Jurkat, Clone E6-1 (cell line): ENCODE data around the gene PSME3IP1.

Source experiments
- DNase-seq: peaks from one replicate; pipeline ENCODE4 v3.0.0-alpha.2; 2011; ENCODE audit warnings: low read depth, low spot score
- H3K4me3 ChIP-seq: 2 replicates; pipeline ENCODE4 v1.5.1; 2011; ENCODE audit warnings: mild to moderate bottlenecking, low read length, control low read depth, moderate library complexity

PSME3IP1 gene

GRCh38 chr16:57132470-57132869 lies 53.4 kb downstream of the PSME3IP1 start:
- H3K4me3 ChIP-seq, result no peak overlapping the region
- no peak for DNase-seq

- no peak for DNase-seq
- H3K4me3 ChIP-seq, result no peak overlapping the region
Observed at GRCh38 chr16:57131351-57131970, 54.4 kb downstream of the PSME3IP1 start.

- DNase-seq, result no peak
- no peak overlapping the region for H3K4me3 ChIP-seq
Observed at GRCh38 chr16:57130950-57131321, 54.9 kb downstream of the PSME3IP1 start.

GRCh38 chr16:57128771-57129389 lies 57.0 kb downstream of the PSME3IP1 start:
- DNase-seq, result no peak
- H3K4me3 ChIP-seq, result no peak overlapping the region

GRCh38 chr16:57127836-57128235 lies 58.0 kb downstream of the PSME3IP1 start:
- no peak overlapping the region for H3K4me3 ChIP-seq
- DNase-seq, result no peak

- H3K4me3 ChIP-seq, result no peak overlapping the region
- no peak for DNase-seq
Observed at GRCh38 chr16:57127037-57127763, 58.6 kb downstream of the PSME3IP1 start.

GRCh38 chr16:57126411-57126810 lies 59.4 kb downstream of the PSME3IP1 start:
- DNase-seq, result no peak
- no peak overlapping the region for H3K4me3 ChIP-seq

GRCh38 chr16:57125969-57126368 lies 59.9 kb downstream of the PSME3IP1 start:
- no peak overlapping the region for H3K4me3 ChIP-seq
- no peak for DNase-seq

- no peak overlapping the region for H3K4me3 ChIP-seq
- no peak for DNase-seq
Observed at GRCh38 chr16:57125376-57125775, 60.5 kb downstream of the PSME3IP1 start.

GRCh38 chr16:57123974-57124674 lies 61.7 kb downstream of the PSME3IP1 start:
- peak; percentile 15 for DNase-seq
- H3K4me3 ChIP-seq, result no peak overlapping the region

GRCh38 chr16:57123216-57123973 lies 62.4 kb downstream of the PSME3IP1 start:
- H3K4me3 ChIP-seq, result no peak overlapping the region
- no peak for DNase-seq

- H3K4me3 ChIP-seq, result no peak overlapping the region
- DNase-seq, result no peak
Observed at GRCh38 chr16:57118461-57119084, 67.3 kb downstream of the PSME3IP1 start.

GRCh38 chr16:57115514-57116182 lies 70.2 kb downstream of the PSME3IP1 start:
- no peak for DNase-seq

GRCh38 chr16:57115168-57115513 lies 70.7 kb downstream of the PSME3IP1 start:
- no peak for DNase-seq
- no peak overlapping the region for H3K4me3 ChIP-seq

More at GRCh38 chr16:57115514-57116182, 70.2 kb downstream of the PSME3IP1 start:
- no peak overlapping the region for H3K4me3 ChIP-seq

- DNase-seq, result no peak
Observed at GRCh38 chr16:57113664-57114063, 72.2 kb downstream of the PSME3IP1 start.

GRCh38 chr16:57113042-57113453 lies 72.8 kb downstream of the PSME3IP1 start:
- no peak overlapping the region for H3K4me3 ChIP-seq
- no peak for DNase-seq

More at GRCh38 chr16:57113664-57114063, 72.2 kb downstream of the PSME3IP1 start:
- no peak overlapping the region for H3K4me3 ChIP-seq

- DNase-seq, result no peak
- H3K4me3 ChIP-seq, result no peak overlapping the region
Observed at GRCh38 chr16:57112403-57113041, 73.3 kb downstream of the PSME3IP1 start.

- H3K4me3 ChIP-seq, result no peak overlapping the region
- DNase-seq, result no peak
Observed at GRCh38 chr16:57111420-57111819, 74.4 kb downstream of the PSME3IP1 start.
